Measurements from ENCODE around the gene ZNF208. TPM values are rescaled to one million over a fixed set of nuclear protein-coding genes. Genes with fewer than 3 reads are reported as not detected.

The ZNF208 gene
- total and polyA plus RNA-seq, 2 donors (not counting 3 experiments of a cell fraction or from before 2014, with no cell fraction given) = not detected

- ChIA-PET POLR2A (no interaction called here), CTCF (no interaction called here)
- H3K27ac ChIP-seq (ENCODE audit: insufficient read depth, low read depth, low read length) = no peak overlapping the region
- H3K9ac ChIP-seq (replicated peaks; ENCODE audit: extremely low read depth, insufficient read depth, low read length) = no peak overlapping the region
- H3K79me2 ChIP-seq (ENCODE audit: control insufficient read depth, insufficient read depth, low read length) = no peaks in the 10 kb centered on the region
- dilution Hi-C loops (cut with MboI; ENCODE audit: extremely low pct_ligation_motif_present, low sequenced_read_pairs) (no loop called here), intact Hi-C loops (cut with micrococcal nuclease) (no loop called here)
- no peaks in the 10 kb centered on the region for H4K20me1 ChIP-seq (replicated peaks; ENCODE audit: control insufficient read depth, extremely low read depth, insufficient read depth, low read length)
- TF ChIP-seq MAX (IDR thresholded peaks at IDR 0.05; ENCODE audit: insufficient read depth, insufficient read length) (no peak), CTCF (IDR thresholded peaks at IDR 0.05; ENCODE audit: extremely low read depth in 1 of 2, insufficient read depth in 1 of 2, low read depth in 1 of 2, low read length in 2 of 2) (no peak), JUN (IDR thresholded peaks at IDR 0.05; ENCODE audit: borderline replicate concordance, insufficient read depth, insufficient read length, low read depth) (no peak), POLR2A (IDR thresholded peaks at IDR 0.05; ENCODE audit: low read depth, low read length) (no peak), MYC (IDR thresholded peaks at IDR 0.05; ENCODE audit: low read depth, low read length) (no peak), POLR2AphosphoS5 (IDR thresholded peaks at IDR 0.05; ENCODE audit: insufficient read depth, low read depth, low read length) (no peak), FOS (IDR thresholded peaks at IDR 0.05; ENCODE audit: borderline replicate concordance, insufficient read depth, low read length) (no peak), EZH2 (IDR thresholded peaks at IDR 0.05; ENCODE audit: borderline replicate concordance, low read depth, low read length, severe bottlenecking) (no peak), GATA2 (IDR thresholded peaks at IDR 0.05; ENCODE audit: insufficient read depth, insufficient read length, low read depth, low read length) (no peak)
- no peak overlapping the region for H3K4me2 ChIP-seq (ENCODE audit: insufficient read depth, low read length)
- no peak overlapping the region for H2AFZ ChIP-seq (ENCODE audit: low read depth, low read length)
- no peaks in the 10 kb centered on the region for H3K36me3 ChIP-seq (ENCODE audit: control insufficient read depth in 2 of 2, extremely low read depth in 1 of 2, insufficient read depth in 2 of 2, low read length in 2 of 2)
- H3K4me3 ChIP-seq (replicated peaks in 1 of 3; ENCODE audit: insufficient read depth in 1 of 3, low read depth in 1 of 3, low read length in 3 of 3) = no peak overlapping the region
- no peaks in the 10 kb centered on the region for H3K9me1 ChIP-seq (replicated peaks; ENCODE audit: control insufficient read depth, extremely low read depth, insufficient read depth, low read length)
- no TSS peak for BruUV-seq (replicated peaks)
- FAIRE-seq (no peak), DNase-seq (ENCODE audit: low read depth, low spot score) (no peak)
- no peaks in the 10 kb centered on the region for H3K9me3 ChIP-seq (replicated peaks; ENCODE audit: control insufficient read depth, insufficient read depth, low read length)
- no peaks in the 10 kb centered on the region for H3K4me1 ChIP-seq (ENCODE audit: control insufficient read depth, extremely low read depth, insufficient read depth, low read length)
- no peaks in the 10 kb centered on the region for H3K27me3 ChIP-seq (ENCODE audit: control insufficient read depth in 2 of 2, insufficient read depth in 2 of 2, low read length in 2 of 2)
Measured at GRCh38 chr19:21947775-21948174, 63.0 kb downstream of the ZNF208 start.
